ENCODE data around the gene HOXB5. TPM values are rescaled to one million over a fixed set of nuclear protein-coding genes. Genes with fewer than 3 reads are reported as not detected.

The HOXB5 gene
- total and polyA plus RNA-seq, 2 donors (not counting 1 experiment from before 2014, with no cell fraction given) = not detected

- intact Hi-C loops (cut with micrococcal nuclease) = no loop called here
- H3K27ac Mint-ChIP-seq = peak within 1 kb of the TSS; percentile 73
- H3K9me3 Mint-ChIP-seq (ENCODE audit: insufficient read depth) = no peaks in the 10 kb centered on the region
- peaks cover 0 to 93% (median 62%) of the 10 kb centered on the region in 4 experiments for H3K27me3 ChIP-seq (replicated peaks in 1 of 4; ENCODE audit: control extremely low read depth in 1 of 4, control insufficient read depth in 3 of 4, insufficient read depth in 4 of 4, low read length in 3 of 4)
- ChIA-PET CTCF (interaction anchor here (0.7 to 2.1 kb wide), 8 partner anchors 16 to 356 kb away, joined by 3 to 7 read pairs (median 3); no protein-coding TSS in a partner anchor), POLR2A (interaction anchor here (0.6 kb wide), 1 partner anchor 442 kb away, joined by 4 read pairs; no protein-coding TSS in a partner anchor)
- H3K36me3 ChIP-seq (replicated peaks in 1 of 2; ENCODE audit: control extremely low read depth in 1 of 2, control insufficient read depth in 1 of 2, extremely low read depth in 1 of 2, insufficient read depth in 2 of 2, low read length in 1 of 2) = no peaks in the 10 kb centered on the region
- peaks cover 0 to 35% (median 0%) of the 10 kb centered on the region in 3 donors for H3K9me3 ChIP-seq (ENCODE audit: control extremely low read depth in 1 of 3, control insufficient read depth in 2 of 3, insufficient read depth in 1 of 3, low read length in 2 of 3)
- peak within 1 kb of the TSS; percentile 100 for H3K4me2 ChIP-seq (replicated peaks; ENCODE audit: low read depth, low read length, poor library complexity, severe bottlenecking)
- 40% methylated on average over 8 of the region's 41 CpGs for WGBS (ENCODE audit: insufficient coverage)
- H3K4me1 ChIP-seq (ENCODE audit: control insufficient read depth in 2 of 2, insufficient read depth in 2 of 2, low read length in 2 of 2) = peaks cover 63 to 79% of the 10 kb centered on the region in 2 donors
- peak within 1 kb of the TSS; percentile 22 for H3K9ac ChIP-seq (ENCODE audit: low read length)
- ATAC-seq (ENCODE audit: low read depth) (no peak), DNase-seq (peak; percentile 43)
- peaks cover 51% of the 10 kb centered on the region for H3K4me1 Mint-ChIP-seq
- H3K4me3 ChIP-seq (ENCODE audit: control extremely low read depth in 1 of 5, extremely low read depth in 1 of 5, insufficient read depth in 1 of 5, low read depth in 2 of 5, low read length in 4 of 5) = peak within 1 kb of the TSS in 2 of 5 experiments; percentile 8 to 12
- H2AFZ ChIP-seq (ENCODE audit: insufficient read depth, low read depth, low read length, poor library complexity, severe bottlenecking) = peak within 1 kb of the TSS; percentile 9
- no peaks in the 10 kb centered on the region for H4K20me1 ChIP-seq (ENCODE audit: control insufficient read depth, insufficient read depth, low read length, poor library complexity, severe bottlenecking)
- peak within 1 kb of the TSS; percentile 89 for H3K4me3 Mint-ChIP-seq
- TF ChIP-seq EZH2 (IDR thresholded peaks at IDR 0.05; ENCODE audit: borderline replicate concordance, insufficient read depth, low read depth, low read length, poor library complexity, severe bottlenecking) (no peak), CTCF (IDR thresholded peaks at IDR 0.05) (no peak)
- peaks cover 78% of the 10 kb centered on the region for H3K27me3 Mint-ChIP-seq
- H3K79me2 ChIP-seq (ENCODE audit: control insufficient read depth, insufficient read depth, low read length) = no peaks in the 10 kb centered on the region
- no peak within 1 kb of the TSS for H3K27ac ChIP-seq (ENCODE audit: low read length in 2 of 2)
Observed at GRCh38 chr17:48615047-48615962, 21.7 kb upstream of the HOXB5 start, which contains the start of gene HOXB8. Gene HOXB8 (minus strand): TSS chr17:48615292. CDS start chr17:48614704, 588 bp downstream.
